Suppressor macrophage treated with lipopolysaccharide for 4 hours (primary cell): Measurements from ENCODE around the gene SYCE3.
A peak's percentile ranks its signal among the peaks of the same experiment; 100 is the strongest.
"Not testable (repeated sequence)": the region's sequence is repeated elsewhere in the genome, so short reads cannot be mapped to it uniquely, and the experiment has no call there.

Source experiments
- DNase-seq: peaks from one replicate; pipeline ENCODE4 v3.0.0-alpha.2; 2020

The SYCE3 gene, protein sequence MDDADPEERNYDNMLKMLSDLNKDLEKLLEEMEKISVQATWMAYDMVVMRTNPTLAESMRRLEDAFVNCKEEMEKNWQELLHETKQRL

DNA sequence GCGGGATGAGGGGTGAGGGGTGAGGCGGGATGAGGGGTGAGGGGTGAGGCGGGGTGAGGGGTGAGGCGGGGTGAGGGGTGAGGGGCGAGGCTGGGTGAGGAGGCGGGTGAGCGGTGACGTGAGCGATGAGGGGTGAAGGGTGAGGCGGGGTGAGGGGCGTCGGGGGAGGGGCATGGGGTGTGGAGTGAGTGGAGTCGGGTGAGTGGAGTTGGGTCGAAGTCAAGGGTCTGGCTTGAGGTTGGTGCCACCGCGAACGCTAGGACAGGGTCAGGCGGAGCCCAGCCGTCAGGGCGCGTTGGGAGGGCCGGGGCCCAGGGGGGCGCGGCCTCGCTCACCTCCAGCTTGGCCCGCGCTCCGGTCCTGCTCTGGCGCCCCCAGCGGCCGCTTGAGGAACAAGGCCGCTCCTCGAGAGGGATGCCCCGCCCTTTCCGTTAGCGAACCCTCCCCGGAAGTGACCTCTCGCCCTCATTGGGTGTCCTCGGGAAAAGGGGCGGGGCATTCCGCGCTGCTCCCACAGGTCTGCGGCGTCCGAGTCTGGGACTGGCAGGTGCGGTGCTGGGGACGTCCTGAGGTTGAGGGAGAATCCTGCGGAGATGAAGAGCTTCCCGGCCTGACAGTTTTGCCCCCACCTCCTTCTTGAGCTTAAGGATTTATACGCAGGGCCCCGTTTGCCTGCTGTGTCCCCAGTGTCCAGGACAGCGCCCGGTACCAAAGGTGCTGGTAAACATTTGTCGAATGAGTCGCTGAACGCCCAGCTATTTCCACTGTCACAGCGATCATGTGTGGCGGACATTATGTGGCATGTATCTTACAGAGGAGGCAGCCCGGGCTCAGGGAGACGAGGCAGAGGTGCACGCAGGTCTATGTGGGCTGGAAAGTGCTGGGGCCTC, at the start of gene SYCE3:
SYCE3 (minus strand) TSS at position 397 of the 890 bp plus-strand sequence. CDS start 6,514 bp downstream, outside the sequence.
- DNase-seq, result peak; percentile 99

DNA sequence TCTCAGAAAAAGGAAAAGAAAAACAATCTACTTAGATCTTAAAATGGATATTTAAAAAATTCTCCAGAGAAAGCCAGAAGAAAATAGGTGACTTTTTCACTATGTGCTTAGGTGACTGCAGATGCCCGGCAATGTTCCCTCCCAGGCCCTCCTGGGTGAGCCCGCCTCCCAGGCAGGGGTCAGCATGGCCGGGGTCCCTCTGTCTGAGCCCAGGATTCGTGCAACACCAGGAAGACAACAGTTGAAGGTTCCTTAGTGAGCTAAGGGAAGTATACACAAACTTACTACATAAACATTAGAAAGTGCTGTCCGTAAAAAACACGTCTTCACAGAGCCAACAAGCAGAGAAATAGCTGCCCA, 49.4 kb upstream of the SYCE3 start:
- no peak for DNase-seq

DNA sequence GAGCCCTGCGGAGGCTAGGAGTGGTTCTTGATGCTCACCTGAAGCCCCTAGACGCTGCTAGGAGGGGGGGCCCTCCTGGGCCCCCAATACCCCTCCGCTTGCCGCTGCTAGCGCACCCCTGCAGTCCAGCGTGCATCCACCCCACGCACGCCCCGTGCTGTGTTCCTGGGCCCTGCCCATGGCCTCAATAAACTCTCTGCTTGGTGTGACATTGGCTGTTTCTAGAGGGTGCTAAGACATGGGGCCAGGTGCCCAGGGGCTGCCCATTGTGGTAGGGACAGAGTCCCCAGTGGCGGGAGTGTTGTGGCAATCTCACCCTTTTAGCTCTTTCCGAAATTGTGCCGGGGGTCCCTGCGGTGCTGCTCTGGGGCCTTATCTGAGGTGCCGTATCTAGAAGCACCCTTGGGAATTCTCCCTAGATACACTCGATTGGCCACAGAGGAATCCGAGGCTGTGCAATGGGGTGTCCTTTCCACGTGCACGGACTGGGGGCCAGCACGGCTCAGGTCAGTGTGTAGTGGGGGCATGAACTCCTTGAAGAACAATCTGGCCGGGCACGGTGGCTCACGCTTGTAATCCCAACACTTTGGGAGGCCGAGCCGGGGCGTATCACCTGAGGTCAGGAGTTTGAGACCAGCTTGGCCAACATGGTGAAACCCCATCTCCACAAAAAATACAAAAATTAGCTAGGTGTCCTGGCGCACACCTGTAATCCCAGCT, 48.8 kb upstream of the SYCE3 start:
- DNase-seq, result no peak

DNA sequence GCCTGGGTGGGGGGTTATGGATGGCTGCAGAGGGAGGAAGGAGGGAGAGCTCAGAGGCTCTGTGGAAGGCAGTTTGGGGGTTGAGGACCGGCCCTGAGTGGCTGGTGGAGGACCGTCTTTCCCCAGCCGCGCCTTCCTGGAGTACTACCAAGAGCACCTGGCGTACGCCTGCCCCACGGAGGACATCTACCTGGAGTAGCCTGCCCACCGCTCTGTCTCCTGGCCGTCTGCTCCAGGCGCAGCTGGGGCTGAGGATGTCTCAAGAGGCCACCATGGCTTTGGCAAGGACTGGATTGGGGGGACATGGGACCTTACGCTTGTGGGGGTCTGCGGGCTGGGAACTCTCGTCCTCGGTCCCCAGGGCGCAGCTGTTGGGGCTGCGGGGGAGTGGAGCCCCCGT, 47.9 kb upstream of the SYCE3 start:
- DNase-seq, result no peak

DNA sequence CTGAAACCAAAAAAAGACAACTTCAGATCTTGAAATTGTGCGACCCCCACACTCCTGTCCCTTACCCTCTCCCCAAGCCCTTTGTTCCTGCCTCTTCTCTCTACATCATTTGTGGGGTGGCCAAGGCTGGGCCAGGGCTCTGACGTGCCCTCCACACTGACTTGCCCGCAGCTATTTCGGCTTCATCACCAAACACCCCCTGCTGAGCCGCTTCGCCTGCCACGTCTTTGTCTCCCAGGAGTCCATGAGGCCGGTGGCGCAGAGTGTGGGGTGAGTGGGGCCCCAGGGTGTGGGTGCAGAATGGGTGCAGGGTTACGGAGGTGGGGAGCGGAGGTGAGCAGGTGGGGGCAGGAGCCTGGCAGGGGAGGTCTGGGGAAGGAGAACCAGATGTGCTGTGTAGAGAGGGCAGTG, 47.3 kb upstream of the SYCE3 start:
- no peak for DNase-seq

DNA sequence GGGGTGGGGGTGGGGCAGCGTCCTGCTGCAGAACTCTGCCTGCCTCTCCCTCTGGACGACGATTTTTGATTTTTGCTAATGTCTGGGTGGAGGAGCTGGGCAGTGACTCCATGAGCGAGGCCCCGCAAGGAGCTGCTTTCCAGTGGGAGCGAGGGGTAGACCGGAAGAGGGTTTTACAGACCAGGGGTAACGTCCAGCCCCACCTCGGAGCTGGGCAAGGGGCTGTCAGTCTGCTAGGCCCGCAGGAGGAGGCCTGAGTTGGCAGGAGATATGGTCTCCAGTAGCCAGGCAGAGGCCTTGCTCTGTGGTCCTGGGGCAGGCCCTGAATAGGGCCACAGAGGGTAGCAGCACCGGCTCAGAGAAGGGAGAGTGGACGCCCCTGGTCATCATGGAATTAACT, 46.9 kb upstream of the SYCE3 start:
- DNase-seq, result no peak

DNA sequence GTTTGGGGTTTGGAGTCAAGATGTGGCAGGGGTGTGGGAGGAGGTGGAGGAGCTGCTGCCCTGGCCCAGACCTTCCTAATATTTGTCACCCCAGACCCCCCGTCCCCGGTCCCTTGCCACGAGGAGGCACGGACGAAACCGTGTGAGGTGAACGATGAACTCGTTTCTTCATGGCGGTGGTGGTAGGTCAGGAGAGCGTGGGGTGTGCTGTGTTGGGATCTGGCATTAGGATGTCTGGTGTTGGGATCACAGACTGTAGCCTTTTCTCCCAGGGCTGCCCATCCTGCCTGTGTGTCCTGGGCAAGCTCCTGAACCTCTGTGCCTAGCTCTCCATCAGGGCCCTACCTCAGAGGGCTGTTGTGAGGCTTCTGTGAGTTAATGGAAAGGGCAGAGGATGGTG, 46.3 kb upstream of the SYCE3 start:
- no peak for DNase-seq

DNA sequence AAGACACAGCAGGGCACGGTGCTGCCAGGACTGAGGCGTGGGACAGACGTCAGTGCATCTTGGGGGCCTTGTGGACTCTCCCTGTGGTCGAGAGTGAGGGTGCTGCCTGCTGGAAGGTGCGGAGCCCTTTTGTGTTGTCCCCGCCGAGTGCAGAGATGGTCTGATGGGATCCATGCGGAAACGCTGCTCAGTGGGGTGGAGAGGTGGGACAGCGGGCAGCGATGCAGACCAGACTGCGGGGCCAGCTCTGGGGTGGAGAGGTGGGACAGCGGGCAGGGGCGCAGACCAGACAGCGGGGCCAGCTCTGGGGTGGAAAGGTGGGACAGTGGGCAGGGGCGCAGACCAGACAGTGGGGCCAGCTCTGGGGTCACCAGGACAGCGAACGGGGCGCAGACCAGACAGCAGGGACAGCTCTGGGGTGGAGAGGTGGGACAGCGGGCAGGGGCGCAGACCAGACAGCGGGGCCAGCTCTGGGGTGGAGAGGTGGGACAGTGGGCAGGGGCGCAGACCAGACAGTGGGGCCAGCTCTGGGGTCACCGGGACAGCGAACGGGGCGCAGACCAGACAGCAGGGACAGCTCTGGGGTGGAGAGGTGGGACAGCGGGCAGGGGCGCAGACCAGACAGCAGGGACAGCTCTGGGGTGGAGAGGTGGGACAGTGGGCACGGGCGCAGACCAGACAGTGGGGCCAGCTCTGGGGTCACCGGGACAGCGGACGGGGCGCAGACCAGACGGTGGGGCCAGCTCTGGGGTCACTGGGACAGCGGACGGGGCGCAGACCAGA, 45.5 kb upstream of the SYCE3 start:
- not testable (repeated sequence) for DNase-seq

DNA sequence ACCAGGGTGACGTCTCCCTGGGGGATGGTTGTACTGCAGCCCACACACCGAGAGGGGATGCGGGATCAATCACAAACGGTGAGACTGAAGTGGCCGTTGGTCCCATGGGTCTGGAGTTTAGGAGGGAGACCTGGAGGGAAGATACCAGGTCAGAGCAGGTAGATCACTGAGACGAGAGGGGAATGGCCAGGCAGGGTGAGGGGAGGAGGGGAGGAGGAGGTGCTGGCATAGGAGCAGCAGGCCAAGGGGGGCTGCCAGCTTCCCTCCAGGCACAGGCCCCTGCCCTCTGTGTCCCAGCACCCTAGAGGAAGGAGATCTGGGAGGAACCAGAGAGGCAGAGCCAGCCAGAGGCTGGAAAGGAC, 44.9 kb upstream of the SYCE3 start:
- DNase-seq, result no peak

DNA sequence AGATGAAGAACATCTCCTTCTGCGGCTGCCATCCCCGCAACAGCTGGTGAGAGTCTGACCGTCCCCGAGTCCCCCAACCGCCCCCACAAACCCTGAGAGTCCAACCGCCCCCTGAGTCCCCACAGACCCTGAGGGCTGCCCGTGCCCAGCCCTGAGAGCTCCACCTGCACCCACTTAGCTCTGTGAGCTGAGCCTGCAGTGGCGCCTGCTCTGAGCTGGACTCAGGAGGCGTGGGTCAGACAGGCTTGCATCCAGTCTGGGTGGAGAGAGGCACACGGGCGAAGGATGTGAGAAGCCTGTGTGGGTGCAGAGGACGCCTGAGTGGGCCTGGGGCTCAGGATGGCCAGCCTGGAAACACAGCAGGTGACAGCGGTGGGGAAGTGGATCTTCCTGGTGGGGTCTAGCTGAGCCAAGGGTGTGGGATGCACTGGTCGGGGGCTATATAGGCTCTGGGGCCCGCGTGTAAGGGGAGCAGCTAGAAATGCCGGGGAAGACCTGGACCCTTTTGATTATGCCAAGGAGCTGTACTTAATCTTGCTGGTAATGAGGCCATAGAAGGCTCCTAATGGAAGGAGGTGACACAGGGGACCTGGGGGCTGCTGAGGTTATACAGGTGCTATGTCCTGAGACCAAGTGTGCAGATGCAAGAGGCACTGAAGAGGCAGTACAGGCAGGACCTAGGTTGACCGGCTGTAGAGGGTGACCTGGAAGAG, 44.4 kb upstream of the SYCE3 start:
- DNase-seq, result no peak

DNA sequence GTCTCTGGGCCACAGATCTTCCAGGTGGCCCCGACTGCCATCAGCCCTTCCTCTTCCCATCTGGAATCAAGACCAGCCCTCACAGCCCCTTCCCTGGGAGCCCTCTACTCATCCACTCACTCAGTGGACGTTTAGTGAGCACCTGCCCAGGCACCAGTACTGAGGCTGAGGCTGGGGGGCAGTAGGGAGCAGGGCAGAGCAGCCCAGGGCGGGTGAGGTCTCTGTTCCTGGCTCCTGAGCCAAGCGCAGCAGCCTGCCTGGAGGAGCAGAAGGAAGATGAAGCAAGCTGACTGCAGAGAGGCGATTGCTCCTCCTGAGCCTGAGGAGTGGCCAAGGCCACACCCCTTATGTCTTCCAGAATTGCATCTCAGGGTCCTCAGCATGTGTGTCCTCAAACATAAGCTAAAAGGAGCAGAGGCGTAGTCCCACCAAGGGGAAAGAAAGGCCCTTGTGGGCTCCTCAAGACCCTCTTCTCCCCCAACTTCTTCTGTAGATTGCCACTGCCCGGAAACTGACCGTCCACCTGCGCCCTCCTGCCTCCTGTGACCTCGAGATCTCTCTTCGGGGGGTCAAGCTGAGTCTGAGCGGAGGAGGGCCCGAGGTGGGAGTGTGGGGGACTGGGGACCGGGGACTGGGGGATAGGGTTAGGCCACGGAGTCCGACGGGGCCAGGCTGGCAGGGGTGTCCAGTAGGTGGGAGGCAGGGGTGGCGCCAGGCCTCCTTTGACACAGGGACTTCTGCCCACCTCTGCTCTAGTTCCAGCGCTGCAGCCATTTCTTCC, 43.6 kb upstream of the SYCE3 start:
- no peak for DNase-seq

DNA sequence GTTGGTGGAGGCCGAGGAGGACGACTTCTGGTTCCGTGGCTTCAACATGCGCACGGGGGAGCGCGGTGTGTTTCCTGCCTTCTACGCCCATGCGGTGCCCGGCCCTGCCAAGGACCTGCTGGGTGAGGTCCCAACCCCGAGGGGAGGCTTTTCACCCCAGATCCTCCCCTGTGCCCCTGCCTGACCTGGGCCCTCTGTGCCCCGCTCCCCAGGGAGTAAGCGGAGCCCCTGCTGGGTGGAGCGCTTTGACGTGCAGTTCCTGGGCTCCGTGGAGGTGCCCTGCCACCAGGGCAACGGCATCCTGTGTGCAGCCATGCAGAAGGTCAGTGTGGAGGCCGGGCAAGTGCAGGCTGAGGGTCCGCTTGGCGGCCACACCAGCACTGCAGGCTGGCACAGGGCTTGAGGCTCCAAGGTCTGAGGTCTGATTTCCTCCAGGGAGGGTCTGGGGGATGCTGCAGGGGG, 42.9 kb upstream of the SYCE3 start:
- DNase-seq, result no peak

DNA sequence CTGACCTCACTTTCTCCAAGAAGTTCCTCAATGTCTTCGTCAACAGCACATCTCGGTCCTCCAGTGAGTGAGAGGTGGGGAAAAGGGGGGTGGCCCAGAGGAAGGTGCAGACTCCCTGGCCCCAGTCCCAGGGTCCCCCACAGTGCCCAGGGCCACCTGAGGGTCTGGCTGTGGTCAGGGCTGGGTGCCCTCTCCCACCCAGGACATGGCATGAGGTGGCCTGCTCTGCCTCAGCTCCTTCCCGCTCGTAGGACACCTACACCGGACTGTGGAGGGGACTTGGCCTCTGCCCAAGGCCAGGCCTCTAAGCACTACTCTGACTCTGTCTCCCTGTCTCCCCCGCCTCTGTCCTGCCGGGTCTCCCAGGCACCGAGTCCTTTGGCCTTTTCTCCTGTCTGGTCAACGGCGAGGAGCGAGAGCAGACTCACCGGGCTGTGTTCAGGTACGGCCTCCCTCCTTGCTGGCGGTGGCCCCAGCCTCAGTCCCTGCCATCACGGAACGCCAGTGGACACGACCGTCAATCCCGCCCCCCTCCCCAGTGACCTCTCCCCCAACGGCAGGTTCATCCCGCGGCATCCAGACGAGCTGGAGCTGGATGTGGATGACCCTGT, 42.4 kb upstream of the SYCE3 start:
- DNase-seq, result no peak

DNA sequence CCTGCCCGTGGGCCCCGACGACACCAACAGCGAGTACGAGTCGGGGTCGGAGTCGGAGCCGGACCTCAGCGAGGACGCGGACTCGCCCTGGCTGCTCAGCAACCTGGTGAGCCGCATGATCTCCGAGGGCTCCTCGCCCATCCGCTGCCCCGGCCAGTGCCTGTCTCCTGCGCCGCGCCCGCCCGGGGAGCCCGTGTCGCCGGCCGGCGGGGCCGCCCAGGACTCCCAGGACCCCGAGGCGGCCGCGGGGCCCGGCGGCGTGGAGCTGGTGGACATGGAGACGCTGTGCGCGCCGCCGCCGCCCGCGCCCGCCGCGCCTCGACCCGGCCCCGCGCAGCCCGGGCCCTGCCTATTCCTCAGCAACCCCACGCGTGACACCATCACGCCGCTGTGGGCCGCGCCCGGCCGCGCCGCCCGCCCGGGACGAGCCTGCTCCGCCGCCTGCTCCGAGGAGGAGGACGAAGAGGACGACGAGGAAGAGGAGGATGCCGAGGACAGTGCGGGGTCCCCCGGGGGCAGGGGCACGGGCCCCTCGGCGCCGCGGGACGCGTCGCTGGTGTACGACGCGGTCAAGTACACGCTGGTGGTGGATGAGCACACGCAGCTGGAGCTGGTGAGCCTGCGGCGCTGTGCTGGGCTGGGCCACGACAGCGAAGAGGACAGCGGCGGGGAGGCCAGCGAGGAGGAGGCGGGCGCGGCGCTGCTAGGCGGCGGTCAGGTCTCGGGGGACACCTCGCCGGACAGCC, 41.7 kb upstream of the SYCE3 start:
- no peak for DNase-seq

DNA sequence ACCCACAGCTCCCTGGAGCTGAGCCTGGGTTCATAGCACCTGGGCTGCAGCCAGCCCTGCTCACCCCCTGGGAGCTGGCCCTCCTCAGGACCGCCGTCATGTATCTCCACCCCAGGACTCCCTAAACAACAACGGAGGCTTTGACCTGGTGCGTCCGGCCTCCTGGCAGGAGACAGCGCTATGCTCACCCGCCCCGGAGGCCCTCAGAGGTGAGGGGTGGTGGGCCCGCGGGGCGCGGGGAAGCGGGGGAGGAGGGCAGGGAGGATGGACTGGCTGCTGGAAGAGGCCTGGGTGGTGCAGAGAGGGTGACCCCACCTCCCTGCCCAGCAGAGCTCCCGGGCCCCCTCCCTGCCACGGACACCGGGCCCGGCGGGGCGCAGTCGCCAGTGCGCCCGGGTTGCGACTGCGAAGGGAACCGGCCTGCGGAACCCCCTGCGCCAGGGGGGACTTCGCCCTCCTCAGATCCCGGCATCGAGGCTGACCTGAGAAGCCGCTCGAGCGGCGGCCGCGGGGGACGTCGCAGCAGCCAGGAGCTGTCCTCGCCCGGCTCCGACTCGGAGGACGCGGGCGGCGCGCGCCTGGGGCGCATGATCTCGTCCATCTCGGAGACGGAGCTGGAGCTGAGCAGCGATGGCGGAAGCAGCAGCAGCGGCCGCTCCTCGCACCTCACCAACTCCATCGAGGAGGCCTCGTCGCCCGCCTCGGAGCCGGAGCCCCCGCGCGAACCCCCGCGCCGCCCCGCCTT, 41.0 kb upstream of the SYCE3 start:
- DNase-seq, result no peak

DNA sequence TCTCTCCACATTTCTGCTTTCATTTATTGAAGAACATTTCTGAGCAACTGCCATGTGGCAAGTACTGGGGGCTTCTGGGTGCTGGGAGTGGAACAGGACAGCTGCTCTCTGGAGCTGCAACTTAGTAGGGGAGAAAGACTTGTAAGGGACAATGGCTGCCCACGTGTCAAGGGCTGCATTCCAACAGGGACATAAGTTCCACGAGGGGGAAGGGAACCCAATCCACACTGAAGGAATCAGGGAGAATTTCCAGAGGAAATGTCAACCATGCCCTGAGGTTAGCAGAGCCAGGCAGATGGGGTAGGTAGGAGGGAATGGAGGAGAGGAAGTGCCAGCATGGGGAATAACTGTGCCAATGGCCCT, 39.6 kb upstream of the SYCE3 start:
- DNase-seq, result no peak

DNA sequence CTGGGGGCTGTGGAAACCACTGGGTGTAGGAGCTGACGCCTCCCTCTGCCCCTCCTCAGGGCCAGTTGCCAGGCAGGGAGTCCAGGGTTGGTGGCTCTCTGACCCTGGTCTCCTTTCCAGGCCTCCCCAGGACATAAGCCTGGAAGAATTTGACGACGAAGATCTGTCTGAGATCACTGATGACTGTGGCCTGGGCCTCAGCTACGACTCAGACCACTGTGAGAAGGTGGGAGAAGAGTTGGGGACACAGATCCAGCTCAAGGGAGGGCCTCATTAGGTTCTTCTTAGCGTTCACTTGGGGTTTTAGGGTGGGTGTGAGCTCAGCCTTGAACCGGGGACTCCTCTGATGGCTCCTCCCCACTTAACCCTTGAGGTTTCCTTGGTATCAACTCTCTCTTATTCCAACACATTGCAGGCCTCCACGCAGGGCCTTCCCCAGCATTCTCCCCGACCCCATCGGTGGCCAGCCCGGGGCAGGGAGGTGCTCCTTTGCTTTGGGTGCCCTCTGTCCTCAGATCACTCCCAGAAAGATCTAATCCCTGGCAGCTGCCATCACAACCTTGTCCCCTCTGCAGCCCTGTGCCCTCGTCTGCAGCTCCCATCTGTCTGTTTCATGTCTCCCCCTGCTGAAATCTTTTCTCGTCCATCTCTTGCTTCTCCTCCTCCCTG, 39.1 kb upstream of the SYCE3 start:
- no peak for DNase-seq

DNA sequence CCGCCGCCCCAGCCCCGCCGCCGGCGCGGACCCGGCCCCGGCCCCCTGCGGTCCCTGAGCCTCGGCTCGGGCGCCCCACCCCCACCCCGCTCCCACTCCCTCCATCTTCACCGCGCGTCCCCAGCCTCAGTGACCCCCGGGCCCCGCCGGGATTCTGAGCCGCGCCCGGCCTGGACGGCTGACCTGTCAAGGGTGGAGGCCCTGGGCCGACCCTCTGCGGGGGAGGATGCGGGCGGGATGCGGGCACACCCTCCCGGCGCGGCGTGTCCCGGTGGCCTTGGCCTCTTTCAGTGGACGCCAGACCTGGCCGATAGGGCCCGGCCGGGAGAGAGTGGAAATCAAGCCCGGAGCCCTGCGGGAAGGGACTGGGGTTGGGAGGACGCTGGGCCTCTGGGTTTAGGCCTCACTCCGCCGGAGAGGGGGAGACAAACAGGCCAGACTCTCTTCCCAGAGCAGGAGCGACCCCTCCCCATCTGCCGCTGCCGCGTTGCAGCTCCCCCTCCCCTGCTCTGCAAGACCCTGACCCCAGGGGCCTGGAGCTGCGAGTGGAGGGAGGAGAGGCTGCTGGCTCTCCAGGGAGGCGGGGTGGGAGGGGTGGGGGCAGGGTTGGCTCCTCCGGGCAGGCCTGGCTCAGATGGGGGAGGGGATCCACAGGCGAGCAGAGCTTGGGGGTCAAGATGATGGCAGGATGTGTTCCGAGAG, 38.4 kb upstream of the SYCE3 start:
- DNase-seq, result no peak

DNA sequence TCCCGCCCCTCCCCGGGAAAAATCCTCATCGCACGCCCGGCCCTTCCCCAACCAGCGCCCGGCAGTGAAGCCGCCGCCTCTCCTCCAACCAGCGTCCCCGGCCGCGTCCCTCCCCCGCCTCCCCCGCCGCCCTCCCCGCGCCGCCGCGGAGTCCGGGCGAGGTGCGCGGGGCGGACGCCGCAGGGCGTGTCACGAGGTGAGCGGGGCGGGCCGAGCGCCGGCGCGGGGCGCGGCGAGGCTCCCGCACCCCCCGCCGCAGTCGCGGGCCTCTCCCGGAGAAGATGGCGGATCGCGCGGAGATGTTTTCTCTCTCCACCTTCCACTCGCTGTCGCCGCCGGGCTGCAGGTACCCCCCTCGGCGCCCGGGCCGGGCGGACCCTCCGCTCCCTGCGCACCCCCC, 37.8 kb upstream of the SYCE3 start, which contains the start of gene MAPK8IP2:
MAPK8IP2 (plus strand) TSS at position 256 of the 400 bp plus-strand sequence; CDS start at position 282, 26 bp downstream.
- DNase-seq, result no peak
